Measurements from ENCODE around the gene NELL2. TPM values are rescaled to one million over a fixed set of nuclear protein-coding genes. Genes with fewer than 3 reads are reported as not detected.

NELL2 gene
- total RNA-seq, 1 experiment from 2014 or later, result not detected

Other genes starting within 250 kb of the NELL2 start
- not detected in 2 replicates for gene DBX2, start 174.8 kb upstream of the NELL2 start, total RNA-seq (2014; rRNA removed; shearing (Covaris generic))